ENCODE results near the gene PURA. TPM values are rescaled to one million over a fixed set of nuclear protein-coding genes. Genes with fewer than 3 reads are reported as not detected.

PURA gene
- total and polyA plus RNA-seq, 2 of the 4 experiments (the other 2 are of a cell fraction), result 3.8 to 5.6 TPM

GRCh38 chr5:140162275-140162674, 48.4 kb downstream of the PURA start (continued):
- TF ChIP-seq FOS (IDR thresholded peaks at IDR 0.05; ENCODE audit: low read depth, low read length), result no peak
- TF ChIP-seq RCOR1 (IDR thresholded peaks at IDR 0.05; ENCODE audit: insufficient replicate concordance, low read length), result no peak
- TF ChIP-seq CEBPB (IDR thresholded peaks at IDR 0.05; ENCODE audit: low read depth, low read length), result no peak

GRCh38 chr5:140162781-140163180, 48.9 kb downstream of the PURA start:
- dilution Hi-C loops (cut with HindIII; ENCODE audit: low sequenced_read_pairs, unreplicated experiment), result no loop called here
- TF ChIP-seq BHLHE40 (IDR thresholded peaks at IDR 0.05; ENCODE audit: low read depth, low read length) (no peak), CHD1 (IDR thresholded peaks at IDR 0.05; ENCODE audit: low read depth, low read length) (no peak), RCOR1 (IDR thresholded peaks at IDR 0.05; ENCODE audit: insufficient replicate concordance, low read length) (no peak), CEBPB (IDR thresholded peaks at IDR 0.05; ENCODE audit: low read depth, low read length) (no peak), CTCF (conservative IDR thresholded peaks at IDR 0.05; ENCODE audit: low read depth, low read length) (no peak), ELK1 (IDR thresholded peaks at IDR 0.05; ENCODE audit: borderline replicate concordance, low read depth, low read length) (no peak), MXI1 (IDR thresholded peaks at IDR 0.05; ENCODE audit: borderline replicate concordance, low read depth, low read length) (no peak), POLR2A (IDR thresholded peaks at IDR 0.05; ENCODE audit: low read depth, low read length) (no peak), SMC3 (IDR thresholded peaks at IDR 0.05; ENCODE audit: low read depth, low read length) (no peak), MAZ (IDR thresholded peaks at IDR 0.05; ENCODE audit: borderline replicate concordance, low read depth, low read length) (no peak), MAFK (IDR thresholded peaks at IDR 0.05; ENCODE audit: low read depth, low read length) (no peak), RAD21 (IDR thresholded peaks at IDR 0.05; ENCODE audit: low read length) (no peak), RFX5 (IDR thresholded peaks at IDR 0.05; ENCODE audit: low read depth, low read length) (no peak), NFE2L2 (IDR thresholded peaks at IDR 0.05; ENCODE audit: low read depth, low read length) (no peak)

More at GRCh38 chr5:140162781-140163180, 48.9 kb downstream of the PURA start:
- no peak overlapping the region for H3K4me3 ChIP-seq (ENCODE audit: insufficient read depth, low read depth, low read length)
- no peak overlapping the region for H2BK5ac ChIP-seq (ENCODE audit: low read depth, low read length, poor library complexity, severe bottlenecking)
- intact Hi-C loops (cut with micrococcal nuclease), result no loop called here
- no peak overlapping the region for H3K4me2 ChIP-seq (ENCODE audit: low read depth, low read length)
- H3K56ac ChIP-seq (ENCODE audit: extremely low read depth, insufficient read depth, low read length), result no peak overlapping the region
- no peak overlapping the region for H4K8ac ChIP-seq (ENCODE audit: low read depth in 2 of 2, low read length in 2 of 2)
- H2AK9ac ChIP-seq (replicated peaks; ENCODE audit: low read depth, low read length, poor library complexity), result peak overlapping the region; percentile 77
- no peak overlapping the region for H3K18ac ChIP-seq (ENCODE audit: low read depth, low read length)
- DNase-seq, result no peak
- H3K9ac ChIP-seq (ENCODE audit: low read depth, low read length), result no peak overlapping the region
- no peak overlapping the region for H2AFZ ChIP-seq (replicated peaks; ENCODE audit: low read length, poor library complexity)
- H3K79me1 ChIP-seq (ENCODE audit: low read depth in 1 of 2, low read length in 2 of 2), result no peaks in the 10 kb centered on the region
- CTCF ChIA-PET, result no interaction called here
- no peaks in the 10 kb centered on the region for H3K9me1 ChIP-seq (ENCODE audit: insufficient read depth, low read length)
- ATAC-seq (ENCODE audit: low read depth), result no peak
- no peaks in the 10 kb centered on the region; the same call in 1 of the 2 replicates for H4K20me1 ChIP-seq (ENCODE audit: insufficient read depth, low read length)
- H3K23ac ChIP-seq (ENCODE audit: low read depth, low read length), result no peak overlapping the region
- H3K14ac ChIP-seq (replicated peaks; ENCODE audit: low read depth, low read length), result no peak overlapping the region
- in situ Hi-C loops (cut with MboI; ENCODE audit: low sequenced_read_pairs), result loop anchor here (10.0 kb wide), 1 partner anchor 378 kb away; no protein-coding TSS in a partner anchor
- no peaks in the 10 kb centered on the region for H3K27me3 ChIP-seq (ENCODE audit: control insufficient read depth, insufficient read depth, low read length)
- no peak overlapping the region for H3K27ac ChIP-seq (ENCODE audit: insufficient read depth, low read length)
- no peak overlapping the region for H4K91ac ChIP-seq (ENCODE audit: insufficient read depth, low read depth, low read length)
- no peak overlapping the region for H2BK15ac ChIP-seq (ENCODE audit: low read depth, low read length)
- WGBS, 2 experiments (ENCODE audit: extremely low coverage in 2 of 2, insufficient read length in 1 of 2), result 67% methylated on average over 3 of the region's 5 CpGs; no CpG with 5 or more reads in 1 of the 2 experiments
- no peaks in the 10 kb centered on the region for H3K36me3 ChIP-seq (ENCODE audit: control insufficient read depth, insufficient read depth, low read length)
- no peak overlapping the region for H2BK20ac ChIP-seq (ENCODE audit: low read depth, low read length)
- no peak overlapping the region for H2AK5ac ChIP-seq (ENCODE audit: low read depth, low read length)
- H4K5ac ChIP-seq (ENCODE audit: low read depth, low read length), result no peak overlapping the region
- no peaks in the 10 kb centered on the region for H3K9me3 ChIP-seq (ENCODE audit: control insufficient read depth, insufficient read depth, low read length)
- POLR2A ChIA-PET (ENCODE audit: unreplicated experiment), result no interaction called here
- no peak overlapping the region for H2BK120ac ChIP-seq (ENCODE audit: low read depth, low read length)
- BruUV-seq (replicated peaks), result no TSS peak
- no peak overlapping the region for H3K4ac ChIP-seq (ENCODE audit: low read depth, low read length)
- H3K4me1 ChIP-seq (ENCODE audit: control insufficient read depth, insufficient read depth, low read length), result no peaks in the 10 kb centered on the region
